ENCODE results near the gene ZNF317.

The ZNF317 gene

DNA sequence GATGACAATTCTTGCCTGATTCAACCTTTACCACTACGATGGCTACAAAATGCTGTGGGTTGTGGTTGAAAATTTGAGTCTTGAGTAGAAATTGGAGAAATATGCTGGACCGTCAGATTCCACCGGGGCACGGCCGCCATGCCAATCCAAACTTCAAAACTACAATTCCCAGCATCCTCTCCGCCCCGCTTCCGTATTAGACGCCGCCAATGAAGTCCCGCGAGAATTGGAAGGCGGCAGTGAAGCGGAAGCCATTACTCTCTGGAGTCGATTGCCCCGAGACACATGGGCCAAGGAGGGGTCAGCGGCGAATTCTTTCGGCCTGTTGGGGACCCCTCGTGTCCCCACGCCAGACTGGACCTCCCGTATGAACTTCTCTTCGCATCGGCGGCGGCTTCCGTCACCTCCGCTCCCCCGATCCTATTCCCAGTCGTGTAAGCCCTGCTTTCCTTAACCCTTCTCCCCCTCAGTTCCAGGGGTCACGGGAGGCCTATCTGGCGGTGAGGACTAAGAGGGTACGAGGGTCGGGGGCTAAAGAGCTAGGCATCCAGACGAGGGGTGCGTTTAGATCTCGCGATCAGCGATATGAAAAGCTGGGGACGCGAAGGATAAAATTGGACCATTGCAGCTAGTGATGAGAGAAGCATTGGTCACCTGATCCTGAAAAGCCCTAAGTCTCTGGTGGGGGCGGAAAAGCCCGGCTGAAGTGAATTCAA is at the start of gene ZNF317:
ZNF317 (plus strand) TSS at position 239 of the 716 bp plus-strand sequence. CDS start 15,620 bp downstream, outside the sequence.
- Histone ChIP-seq H3K4me1 (ENCODE audit: insufficient read depth, low read length) (no peaks in the 10 kb centered on the region), H3K36me3 (ENCODE audit: insufficient read depth, low read length) (no peaks in the 10 kb centered on the region), H3K9ac (ENCODE audit: low read depth, low read length) (peak within 1 kb of the TSS; percentile 99), H3K9me3 (ENCODE audit: control insufficient read depth, insufficient read depth, low read length) (peaks cover 9% of the 10 kb centered on the region; the same call in 1 of the 2 replicates)

DNA sequence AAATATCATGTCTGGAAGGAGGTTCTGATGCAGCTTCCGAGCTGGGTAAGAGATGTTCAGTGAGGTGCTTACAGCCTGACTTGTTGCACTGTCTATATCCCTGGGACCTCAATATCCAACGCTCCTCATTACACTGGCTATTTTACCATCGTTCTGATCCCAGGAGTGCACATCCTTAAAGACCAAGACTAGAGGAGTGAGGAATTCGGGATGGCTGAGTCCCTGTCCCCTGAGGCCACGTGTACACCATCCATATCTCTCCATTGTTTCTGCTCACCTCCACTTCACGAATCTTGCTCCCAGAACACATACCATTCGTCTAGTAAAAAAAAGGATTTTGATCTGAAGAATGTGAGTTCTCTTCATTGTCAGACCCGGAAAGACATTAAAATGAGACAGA is 32.8 kb upstream of the ZNF317 start, which contains the start of gene OR7G2:
OR7G2 (minus strand) TSS at position 101 of the 400 bp plus-strand sequence. CDS start 4,232 bp downstream, outside the sequence.
- H3K4me1 ChIP-seq (ENCODE audit: insufficient read depth, low read length) = no peaks in the 10 kb centered on the region
- no peaks in the 10 kb centered on the region for H3K9me3 ChIP-seq (ENCODE audit: control insufficient read depth, insufficient read depth, low read length)
- no peak within 1 kb of the TSS for H3K9ac ChIP-seq (ENCODE audit: low read depth, low read length)
- H3K36me3 ChIP-seq (ENCODE audit: insufficient read depth, low read length) = no peaks in the 10 kb centered on the region

DNA sequence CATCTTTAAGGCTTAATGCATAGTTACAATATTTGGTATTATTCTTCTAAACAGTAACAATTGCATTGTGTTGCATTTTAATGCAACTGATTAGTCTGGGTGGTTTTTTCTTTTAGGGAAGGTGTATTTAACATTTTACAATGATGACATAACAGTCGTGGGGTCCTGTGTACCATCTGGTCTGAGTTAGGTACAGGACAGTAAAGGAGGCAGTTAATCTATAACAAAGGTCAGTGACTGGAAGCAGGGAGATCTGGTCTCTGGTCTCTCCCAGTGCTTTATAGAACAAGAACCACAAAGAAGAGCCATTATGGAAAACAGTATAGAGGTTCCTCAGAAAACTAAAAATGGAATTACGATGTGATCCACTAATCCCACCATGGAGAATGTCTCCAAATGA is 30.2 kb upstream of the ZNF317 start:
- H3K9ac ChIP-seq (ENCODE audit: low read depth, low read length) = no peak overlapping the region
- no peaks in the 10 kb centered on the region for H3K36me3 ChIP-seq (ENCODE audit: insufficient read depth, low read length)
- no peaks in the 10 kb centered on the region for H3K4me1 ChIP-seq (ENCODE audit: insufficient read depth, low read length)
- no peaks in the 10 kb centered on the region for H3K9me3 ChIP-seq (ENCODE audit: control insufficient read depth, insufficient read depth, low read length)

DNA sequence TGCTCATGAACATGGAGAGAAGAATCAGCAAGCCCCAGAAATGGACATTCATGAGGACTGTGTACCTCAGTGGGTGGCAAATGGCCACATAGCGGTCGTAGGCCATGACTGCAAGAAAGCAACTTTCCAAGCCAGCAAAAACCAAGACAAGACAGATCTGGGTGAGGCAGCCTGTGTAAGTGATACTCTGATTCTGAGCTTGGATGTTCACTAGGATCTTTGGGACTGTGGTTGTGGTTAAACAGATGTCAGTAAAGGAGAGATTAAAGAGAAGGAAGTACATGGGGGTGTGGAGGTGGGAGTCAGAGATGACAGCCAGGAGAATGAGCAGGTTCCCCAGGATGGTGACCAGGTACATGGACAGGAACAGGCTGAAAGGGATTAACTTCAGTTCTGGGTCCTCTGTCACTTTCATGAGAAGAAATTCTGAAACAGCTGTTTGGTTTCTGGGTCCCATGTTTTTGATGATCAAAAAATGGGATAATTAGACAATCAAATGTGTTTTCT is 24.8 kb upstream of the ZNF317 start, which contains the start of gene OR7G1:
OR7G1 (minus strand) TSS at position 457 of the 507 bp plus-strand sequence; CDS start at position 457, 0 bp downstream.
- Histone ChIP-seq H3K36me3 (ENCODE audit: insufficient read depth, low read length) (no peaks in the 10 kb centered on the region), H3K4me1 (ENCODE audit: insufficient read depth, low read length) (no peaks in the 10 kb centered on the region), H3K9me3 (ENCODE audit: control insufficient read depth, insufficient read depth, low read length) (no peaks in the 10 kb centered on the region), H3K9ac (ENCODE audit: low read depth, low read length) (no peak within 1 kb of the TSS; the same call in 1 of the 2 replicates)

DNA sequence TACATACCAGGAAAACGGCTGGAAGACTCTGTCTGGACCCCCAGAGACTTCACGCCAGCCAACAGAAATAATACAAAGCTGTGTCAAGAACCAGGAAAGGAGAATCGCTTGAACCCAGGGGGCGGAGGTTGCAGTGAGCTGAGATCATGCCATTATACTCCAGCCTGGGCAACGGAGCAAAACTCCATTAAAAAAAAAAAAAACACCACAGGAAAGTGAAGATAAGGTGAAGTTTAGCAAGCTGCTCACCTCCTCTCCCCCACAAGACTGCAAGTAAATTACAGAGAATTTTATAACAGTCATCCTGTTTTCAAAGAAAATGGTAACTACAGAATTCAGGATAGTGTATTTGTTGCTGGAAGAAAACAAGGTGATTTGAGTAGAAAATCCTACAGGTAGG is 23.6 kb upstream of the ZNF317 start:
- Histone ChIP-seq H3K9me3 (ENCODE audit: control insufficient read depth, insufficient read depth, low read length) (no peaks in the 10 kb centered on the region), H3K4me1 (ENCODE audit: insufficient read depth, low read length) (no peaks in the 10 kb centered on the region), H3K9ac (ENCODE audit: low read depth, low read length) (no peak overlapping the region; the same call in 1 of the 2 replicates), H3K36me3 (ENCODE audit: insufficient read depth, low read length) (no peaks in the 10 kb centered on the region)

DNA sequence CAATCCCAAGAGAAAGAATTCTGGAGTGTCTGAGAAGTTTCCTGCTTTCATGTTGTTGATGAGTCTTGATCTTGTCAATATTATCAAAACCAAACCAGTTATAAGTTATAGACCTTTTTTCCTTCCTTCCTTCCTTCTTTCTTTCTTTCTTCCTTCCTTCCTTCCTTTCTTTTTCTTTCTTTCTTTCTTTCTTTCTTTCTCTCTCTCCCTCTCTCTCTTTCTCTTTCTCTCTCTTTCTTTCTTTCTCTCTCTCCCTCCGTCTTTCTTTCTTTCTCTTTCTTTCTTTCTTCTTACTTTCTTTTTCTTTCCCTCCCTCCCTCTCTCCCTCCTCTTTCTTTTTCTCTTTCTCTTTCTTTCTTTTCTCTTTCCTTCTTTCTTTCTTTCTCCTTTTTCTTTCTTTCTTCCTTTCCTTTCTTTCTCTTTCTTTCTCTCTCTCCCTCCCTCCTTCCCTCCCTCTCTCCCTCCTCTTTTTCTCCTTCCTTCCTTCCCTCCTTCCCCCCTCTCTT is 13.2 kb upstream of the ZNF317 start, which contains the start of gene OR7G3:
OR7G3 (minus strand) TSS at position 51 of the 506 bp plus-strand sequence; CDS start at position 51, 0 bp downstream.
- no peaks in the 10 kb centered on the region for H3K36me3 ChIP-seq (ENCODE audit: insufficient read depth, low read length)
- H3K4me1 ChIP-seq (ENCODE audit: insufficient read depth, low read length) = no peaks in the 10 kb centered on the region
- H3K9me3 ChIP-seq (ENCODE audit: control insufficient read depth, insufficient read depth, low read length) = no peaks in the 10 kb centered on the region
- no peak within 1 kb of the TSS for H3K9ac ChIP-seq (ENCODE audit: low read depth, low read length)

DNA sequence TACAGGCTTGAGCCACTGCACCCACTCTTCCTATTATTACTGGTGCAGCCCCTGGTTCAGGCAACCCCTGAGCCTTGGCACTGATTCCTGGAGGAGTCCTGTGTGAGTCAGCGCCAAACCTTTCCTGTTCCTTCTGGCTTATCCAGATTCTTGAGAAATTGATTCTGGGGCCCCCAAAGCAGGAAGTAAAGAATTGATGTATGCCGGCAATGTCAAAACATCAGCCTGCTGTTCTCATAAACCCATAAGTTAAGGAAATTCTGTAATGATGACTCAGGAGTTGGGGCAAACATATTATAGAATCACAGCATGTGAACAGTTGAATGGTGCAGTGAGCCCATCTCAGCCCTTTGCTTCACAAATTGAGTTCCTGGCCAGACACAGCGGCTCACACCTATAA is 12.0 kb upstream of the ZNF317 start:
- Histone ChIP-seq H3K36me3 (ENCODE audit: insufficient read depth, low read length) (no peaks in the 10 kb centered on the region), H3K9ac (ENCODE audit: low read depth, low read length) (no peak overlapping the region), H3K9me3 (ENCODE audit: control insufficient read depth, insufficient read depth, low read length) (no peaks in the 10 kb centered on the region), H3K4me1 (ENCODE audit: insufficient read depth, low read length) (no peaks in the 10 kb centered on the region)

DNA sequence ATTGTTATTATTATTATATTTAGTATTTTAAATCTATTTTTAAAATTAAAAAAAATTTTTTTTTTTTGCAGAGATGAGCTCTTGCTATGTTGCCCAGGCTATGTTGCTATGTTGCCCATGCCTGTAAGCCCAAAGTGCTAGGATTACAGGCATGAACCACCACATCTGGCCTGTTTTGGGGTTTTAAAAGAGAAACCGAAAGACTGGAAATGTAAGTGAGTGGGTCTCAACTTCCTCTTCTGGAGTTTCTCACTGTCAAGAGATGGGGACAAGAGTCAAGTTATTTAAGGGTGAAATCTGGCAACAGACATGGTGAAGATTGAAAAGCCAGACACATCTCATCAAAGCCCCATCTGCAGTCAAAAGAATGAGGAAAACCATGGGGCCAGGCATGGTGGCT is 9.2 kb upstream of the ZNF317 start:
- Histone ChIP-seq H3K9me3 (ENCODE audit: control insufficient read depth, insufficient read depth, low read length) (no peaks in the 10 kb centered on the region), H3K36me3 (ENCODE audit: insufficient read depth, low read length) (no peaks in the 10 kb centered on the region), H3K4me1 (ENCODE audit: insufficient read depth, low read length) (no peaks in the 10 kb centered on the region), H3K9ac (ENCODE audit: low read depth, low read length) (no peak overlapping the region)

DNA sequence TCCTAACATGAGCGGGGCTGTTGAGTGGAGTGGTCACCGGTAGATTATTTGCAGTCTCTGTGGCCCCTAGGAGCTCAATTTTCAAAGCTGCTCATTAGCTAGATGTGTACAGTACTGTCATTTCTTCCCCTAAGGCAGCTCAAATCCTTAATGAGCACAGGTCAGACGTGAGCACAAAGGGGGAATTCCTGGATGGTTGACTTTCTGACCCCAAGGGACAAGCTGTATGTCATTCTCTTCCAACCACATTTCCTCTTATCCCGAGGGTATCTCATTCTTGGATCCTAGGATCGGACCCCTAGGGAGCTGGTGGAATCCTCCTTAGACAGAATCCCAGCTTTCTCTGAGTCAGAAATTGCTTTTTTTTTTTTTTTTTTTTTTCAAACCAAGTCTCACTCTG is 7.8 kb upstream of the ZNF317 start:
- Histone ChIP-seq H3K4me1 (ENCODE audit: insufficient read depth, low read length) (no peaks in the 10 kb centered on the region), H3K9ac (ENCODE audit: low read depth, low read length) (no peak overlapping the region), H3K9me3 (ENCODE audit: control insufficient read depth, insufficient read depth, low read length) (no peaks in the 10 kb centered on the region), H3K36me3 (ENCODE audit: insufficient read depth, low read length) (no peaks in the 10 kb centered on the region)

DNA sequence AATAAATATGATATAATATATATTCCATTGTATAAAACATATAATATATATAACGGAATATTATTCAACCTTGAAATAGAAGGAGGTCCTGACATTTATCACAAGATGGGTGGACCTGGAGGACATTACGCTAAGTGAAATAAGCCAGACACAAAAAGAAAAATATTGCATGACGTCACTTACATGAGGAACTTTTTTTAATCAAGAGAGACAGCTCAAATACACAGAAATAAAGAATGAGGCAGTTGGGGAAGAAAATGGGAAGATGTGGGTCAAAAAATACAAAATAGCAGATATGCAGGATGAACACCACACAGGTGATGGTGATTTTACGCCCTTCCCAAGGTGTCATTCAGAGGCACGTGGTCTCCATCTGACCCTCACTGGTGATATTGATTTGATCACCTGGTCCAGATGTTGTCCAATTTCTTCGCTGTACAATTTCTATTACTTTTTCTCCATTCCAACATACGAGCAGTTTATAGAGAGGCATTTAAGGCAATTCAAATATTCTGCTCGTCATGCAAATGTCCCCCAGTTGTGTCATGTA is 513 bp upstream of the ZNF317 start:
- no peaks in the 10 kb centered on the region for H3K4me1 ChIP-seq (ENCODE audit: insufficient read depth, low read length)
- 0 out of 2 replicates have a peak, but pooled peaks cover 6% of the 10 kb centered on the region for H3K9me3 ChIP-seq (ENCODE audit: control insufficient read depth, insufficient read depth, low read length)
- peak overlapping the region; percentile 99 for H3K9ac ChIP-seq (ENCODE audit: low read depth, low read length)
- H3K36me3 ChIP-seq (ENCODE audit: insufficient read depth, low read length) = no peaks in the 10 kb centered on the region

DNA sequence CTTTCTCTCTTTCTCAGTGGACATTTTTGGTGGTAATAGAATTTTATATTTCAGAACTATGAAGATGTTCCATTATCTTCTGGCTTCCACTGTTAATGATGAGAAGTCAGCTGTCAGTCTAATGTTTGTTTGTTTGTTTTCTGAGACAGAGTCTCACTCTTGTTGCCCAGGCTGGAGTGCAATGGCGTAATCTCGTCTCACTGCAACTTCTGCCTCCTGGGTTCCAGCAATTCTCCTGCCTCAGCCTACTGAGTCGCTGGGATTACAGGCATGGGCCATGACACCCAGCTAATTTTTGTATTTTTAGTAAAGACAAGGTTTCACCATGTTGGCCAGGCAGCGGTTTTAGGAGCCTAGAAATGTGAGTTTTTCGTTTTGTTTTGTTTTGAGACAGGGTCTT is 4.7 kb downstream of the ZNF317 start:
- Histone ChIP-seq H3K36me3 (ENCODE audit: insufficient read depth, low read length) (no peaks in the 10 kb centered on the region), H3K4me1 (ENCODE audit: insufficient read depth, low read length) (no peaks in the 10 kb centered on the region), H3K9ac (ENCODE audit: low read depth, low read length) (no peak overlapping the region), H3K9me3 (ENCODE audit: control insufficient read depth, insufficient read depth, low read length) (peaks cover 18% of the 10 kb centered on the region)

DNA sequence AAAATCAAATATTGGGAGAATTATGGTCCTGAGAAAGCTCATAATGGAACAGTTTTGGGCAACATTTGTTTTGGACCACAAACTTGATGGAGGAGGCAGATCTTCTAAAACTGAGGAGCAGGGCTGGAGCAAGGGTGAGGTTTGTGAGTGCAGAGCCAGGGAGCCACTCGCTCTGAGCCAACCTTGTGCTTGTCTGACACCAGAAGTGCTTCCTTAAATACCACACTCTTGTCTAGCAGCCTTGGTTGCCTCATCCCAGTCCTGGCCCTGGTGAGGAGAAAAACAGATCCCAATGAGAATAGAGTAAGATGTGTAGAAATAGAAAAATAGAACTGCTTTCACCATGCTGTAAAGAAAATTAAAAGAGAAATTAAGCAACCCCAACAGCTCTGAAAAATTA is 6.7 kb downstream of the ZNF317 start:
- no peak overlapping the region for H3K9ac ChIP-seq (ENCODE audit: low read depth, low read length)
- no peaks in the 10 kb centered on the region for H3K36me3 ChIP-seq (ENCODE audit: insufficient read depth, low read length)
- peaks cover 24% of the 10 kb centered on the region for H3K9me3 ChIP-seq (ENCODE audit: control insufficient read depth, insufficient read depth, low read length)
- H3K4me1 ChIP-seq (ENCODE audit: insufficient read depth, low read length) = no peaks in the 10 kb centered on the region

DNA sequence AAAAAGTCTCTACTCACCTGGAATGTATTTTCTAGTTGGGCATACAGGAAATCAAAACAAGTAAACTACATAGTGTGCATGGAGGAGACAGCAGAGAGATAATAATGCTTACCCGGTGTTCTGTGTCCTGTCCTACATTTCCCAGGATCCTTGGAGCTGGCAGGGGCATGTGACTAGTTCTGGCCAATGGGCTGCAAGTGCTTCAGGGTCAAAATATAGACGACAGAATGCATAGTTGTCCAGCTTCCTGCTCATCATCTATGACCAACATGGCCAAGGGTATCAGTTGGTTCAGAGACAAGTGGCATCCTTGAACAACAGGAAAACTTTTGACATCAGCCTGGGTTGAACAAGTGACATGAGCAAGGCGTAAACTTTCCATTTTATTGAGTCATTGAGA is 8.5 kb downstream of the ZNF317 start:
- H3K4me1 ChIP-seq (ENCODE audit: insufficient read depth, low read length) = no peaks in the 10 kb centered on the region
- no peak overlapping the region for H3K9ac ChIP-seq (ENCODE audit: low read depth, low read length)
- peaks cover 6% of the 10 kb centered on the region; the same call in 1 of the 2 replicates for H3K36me3 ChIP-seq (ENCODE audit: insufficient read depth, low read length)
- peaks cover 24% of the 10 kb centered on the region for H3K9me3 ChIP-seq (ENCODE audit: control insufficient read depth, insufficient read depth, low read length)

DNA sequence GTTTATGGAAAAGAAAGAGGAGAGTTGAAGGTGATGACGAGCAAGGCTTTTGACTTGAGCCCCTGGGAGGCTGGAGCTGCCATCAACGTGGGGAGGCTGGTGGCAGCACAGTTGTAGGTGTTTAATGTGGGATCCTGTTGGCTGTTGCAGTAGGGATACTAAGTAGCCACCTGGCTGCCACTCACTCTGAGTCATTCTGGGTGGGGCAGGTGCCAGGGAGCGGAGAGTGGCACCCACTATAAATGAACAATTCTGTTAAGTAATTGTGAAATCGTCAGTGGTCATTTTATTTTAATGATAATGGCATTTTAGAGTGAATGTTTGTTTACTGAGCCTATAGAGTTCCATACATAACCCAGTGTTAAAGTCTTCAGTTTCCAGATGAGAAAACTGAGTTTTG is 9.8 kb downstream of the ZNF317 start:
- peaks cover 6% of the 10 kb centered on the region; the same call in 1 of the 2 replicates for H3K36me3 ChIP-seq (ENCODE audit: insufficient read depth, low read length)
- H3K9ac ChIP-seq (ENCODE audit: low read depth, low read length) = no peak overlapping the region
- H3K9me3 ChIP-seq (ENCODE audit: control insufficient read depth, insufficient read depth, low read length) = peaks cover 26% of the 10 kb centered on the region
- H3K4me1 ChIP-seq (ENCODE audit: insufficient read depth, low read length) = no peaks in the 10 kb centered on the region

All from ES-I3 (cell line).